CD14-positive monocyte (primary cell): ENCODE data around the gene CADM2. TPM values are rescaled to one million over a fixed set of nuclear protein-coding genes. Genes with fewer than 3 reads are reported as not detected.

Source experiments
- DNase-seq, 3 donors: peaks; one replicate each; pipeline ENCODE4 v3.0.0-alpha.2; 2011 to 2022
- H2AFZ ChIP-seq: 2 replicates; pipeline ENCODE4 v1.6.0; 2012; ENCODE audit warnings: mild to moderate bottlenecking, low read depth, low read length, inconsistent platforms; ENCODE audit not compliant: insufficient read depth, poor library complexity, severe bottlenecking
- H3K27ac ChIP-seq, 2 donors: 1 replicate in 1 of 2; 2 replicates in 1 of 2; pipeline ENCODE4 v1.5.1; 2012 to 2013; ENCODE audit warnings: low read length in 2 of 2, control low read depth in 1 of 2, inconsistent platforms in 1 of 2, low read depth in 1 of 2, mild to moderate bottlenecking in 1 of 2
- H3K27me3 ChIP-seq, 2 donors: one replicate each; pipeline versions ENCODE4 v1.6.0 to v1.6.1; 2011 to 2013; ENCODE audit warnings: low read length in 2 of 2; ENCODE audit not compliant: control insufficient read depth in 2 of 2, insufficient read depth in 2 of 2
- H3K36me3 ChIP-seq, 2 donors: replicated peaks in 1 of 2; 1 replicate in 1 of 2; 2 replicates in 1 of 2; pipeline versions ENCODE4 v1.5.1 to v1.6.1; 2012 to 2013; ENCODE audit warnings: low read length in 2 of 2, control low read depth in 1 of 2, inconsistent platforms in 1 of 2, mild to moderate bottlenecking in 1 of 2; ENCODE audit not compliant: insufficient read depth in 2 of 2, control insufficient read depth in 1 of 2
- H3K4me1 ChIP-seq, 2 donors: 1 replicate in 1 of 2; 2 replicates in 1 of 2; pipeline versions ENCODE4 v1.5.1 to v1.6.1; 2012 to 2013; ENCODE audit warnings: low read length in 2 of 2, control low read depth in 1 of 2, inconsistent platforms in 1 of 2, mild to moderate bottlenecking in 1 of 2, moderate library complexity in 1 of 2; ENCODE audit not compliant: insufficient read depth in 2 of 2, control insufficient read depth in 1 of 2
- H3K4me2 ChIP-seq: replicated peaks from 2 replicates; pipeline ENCODE3; 2012; ENCODE audit warnings: low read length, moderate library complexity, mild to moderate bottlenecking; ENCODE audit not compliant: poor library complexity, severe bottlenecking; ENCODE audit errors: extremely low read depth
- H3K4me3 ChIP-seq, 3 experiments: fragments of 200-600 bp in 1 of 3; sonication (generic) in 1 of 3; replicated peaks in 1 of 3; 1 replicate in 2 of 3; 2 replicates in 1 of 3; pipeline ENCODE4 v1.5.1; 2011 to 2013; ENCODE audit warnings: low read length in 3 of 3, mild to moderate bottlenecking in 3 of 3, control low read depth in 2 of 3, low read depth in 2 of 3, inconsistent platforms in 1 of 3, moderate library complexity in 1 of 3
- H3K79me2 ChIP-seq: 2 replicates; pipeline ENCODE4 v1.6.0; 2012; ENCODE audit warnings: mild to moderate bottlenecking, control low read depth, inconsistent platforms, low read length, moderate library complexity; ENCODE audit not compliant: insufficient read depth
- H3K9ac ChIP-seq: 2 replicates; pipeline ENCODE4 v1.6.0; 2017; ENCODE audit warnings: low read length, mild to moderate bottlenecking; ENCODE audit not compliant: insufficient read depth, poor library complexity, severe bottlenecking
- H3K9me3 ChIP-seq, 2 donors: replicated peaks in 1 of 2; 1 replicate in 1 of 2; 2 replicates in 1 of 2; pipeline versions ENCODE4 v1.5.1 to v1.6.1; 2012 to 2013; ENCODE audit warnings: low read length in 2 of 2, control low read depth in 1 of 2; ENCODE audit not compliant: control insufficient read depth in 1 of 2, insufficient read depth in 1 of 2
- H4K20me1 ChIP-seq: 2 replicates; pipeline ENCODE4 v1.6.0; 2012; ENCODE audit warnings: mild to moderate bottlenecking, low read length, control low read depth, moderate library complexity; ENCODE audit not compliant: insufficient read depth
- H3K27ac Mint-ChIP-seq, 7 donors: one replicate each; pipeline ENCODE4 v1.8.0; 2020; ENCODE audit warnings: mild to moderate bottlenecking in 7 of 7, mixed read lengths in 7 of 7, moderate library complexity in 6 of 7, inconsistent platforms in 2 of 7
- H3K27me3 Mint-ChIP-seq, 3 donors: one replicate each; pipeline ENCODE4 v1.8.0; 2021 to 2022; ENCODE audit warnings: low read depth in 3 of 3, mild to moderate bottlenecking in 3 of 3, mixed read lengths in 3 of 3, moderate library complexity in 3 of 3, inconsistent platforms in 1 of 3
- H3K36me3 Mint-ChIP-seq, 2 donors: one replicate each; pipeline ENCODE4 v1.8.0; 2020; ENCODE audit warnings: mixed read lengths in 2 of 2, inconsistent platforms in 1 of 2, mild to moderate bottlenecking in 1 of 2
- H3K4me1 Mint-ChIP-seq: one replicate; pipeline ENCODE4 v1.8.0; 2020; ENCODE audit warnings: mild to moderate bottlenecking, mixed read lengths
- H3K4me3 Mint-ChIP-seq, 2 donors: one replicate each; pipeline ENCODE4 v1.8.0; 2020; ENCODE audit warnings: mild to moderate bottlenecking in 2 of 2, mixed read lengths in 2 of 2, moderate library complexity in 1 of 2
- H3K9me3 Mint-ChIP-seq, 7 donors: one replicate each; pipeline ENCODE4 v1.8.0; 2020 to 2022; ENCODE audit warnings: mixed read lengths in 7 of 7, mild to moderate bottlenecking in 6 of 7, moderate library complexity in 6 of 7, inconsistent platforms in 2 of 7
- WGBS: methylation state at CpG from one replicate; pipeline ENCODE4 v1.1.5; 2013; ENCODE audit warnings: missing lambda C conversion rate; ENCODE audit not compliant: insufficient coverage; 5-methylcytosine and 5-hydroxymethylcytosine counted together
- intact Hi-C, 2 donors: fragments of 100-400 bp; cut with micrococcal nuclease; formaldehyde crosslinking; loops; one replicate each; pipeline versions ENCODE4 v1.15.0 to v1.15.1; 2023
- polyA plus RNA-seq, 3 donors: library from polyadenylated mRNA; depleted of rRNA in 1 of 3; unstranded in 2 of 3; stranded (reverse) in 1 of 3; fragments of 300-500 nt in 2 of 3; fragments of >200 nt in 1 of 3; fragmentation: Illumina TruSeq in 2 of 3; gene quantifications; 1 replicate in 2 of 3; 2 replicates in 1 of 3; pipeline ENCODE4 v1.2.3, GENCODE V29; 2012 to 2021
- TF ChIP-seq, protein P1 (sequence below): fragments of 200-600 bp; IDR thresholded peaks from one replicate; pipeline ENCODE4 v1.8.0; 2022; ENCODE audit warnings: antibody characterized with exemption, mild to moderate bottlenecking

CADM2 gene
- polyA plus RNA-seq, 3 donors, result not detected

GRCh38 chr3:85535517-85535916 lies 576.7 kb downstream of the CADM2 start:
- no peak overlapping the region for H3K27ac ChIP-seq
- Mint-ChIP-seq H3K27me3 (no peaks in the 10 kb centered on the region), H3K4me1 (no peaks in the 10 kb centered on the region), H3K9me3 (peaks cover 0 to 4% (median 0%) of the 10 kb centered on the region in 7 donors), H3K27ac (no peak overlapping the region), H3K36me3 (no peaks in the 10 kb centered on the region), H3K4me3 (no peak overlapping the region)
- H3K36me3 ChIP-seq, result no peaks in the 10 kb centered on the region
- WGBS, result 13% methylated on average over 2 of the region's 2 CpGs
- H3K4me1 ChIP-seq, result no peaks in the 10 kb centered on the region
- H3K27me3 ChIP-seq, result no peaks in the 10 kb centered on the region
- H4K20me1 ChIP-seq, result no peaks in the 10 kb centered on the region
- H3K4me2 ChIP-seq, result no peak overlapping the region
- intact Hi-C loops, result no loop called here
- H3K9me3 ChIP-seq, result no peaks in the 10 kb centered on the region
- H3K79me2 ChIP-seq, result no peaks in the 10 kb centered on the region
- no peak overlapping the region for H3K4me3 ChIP-seq
- H3K9ac ChIP-seq, result no peak overlapping the region
- no peak overlapping the region for H2AFZ ChIP-seq
- TF ChIP-seq, protein P1, sequence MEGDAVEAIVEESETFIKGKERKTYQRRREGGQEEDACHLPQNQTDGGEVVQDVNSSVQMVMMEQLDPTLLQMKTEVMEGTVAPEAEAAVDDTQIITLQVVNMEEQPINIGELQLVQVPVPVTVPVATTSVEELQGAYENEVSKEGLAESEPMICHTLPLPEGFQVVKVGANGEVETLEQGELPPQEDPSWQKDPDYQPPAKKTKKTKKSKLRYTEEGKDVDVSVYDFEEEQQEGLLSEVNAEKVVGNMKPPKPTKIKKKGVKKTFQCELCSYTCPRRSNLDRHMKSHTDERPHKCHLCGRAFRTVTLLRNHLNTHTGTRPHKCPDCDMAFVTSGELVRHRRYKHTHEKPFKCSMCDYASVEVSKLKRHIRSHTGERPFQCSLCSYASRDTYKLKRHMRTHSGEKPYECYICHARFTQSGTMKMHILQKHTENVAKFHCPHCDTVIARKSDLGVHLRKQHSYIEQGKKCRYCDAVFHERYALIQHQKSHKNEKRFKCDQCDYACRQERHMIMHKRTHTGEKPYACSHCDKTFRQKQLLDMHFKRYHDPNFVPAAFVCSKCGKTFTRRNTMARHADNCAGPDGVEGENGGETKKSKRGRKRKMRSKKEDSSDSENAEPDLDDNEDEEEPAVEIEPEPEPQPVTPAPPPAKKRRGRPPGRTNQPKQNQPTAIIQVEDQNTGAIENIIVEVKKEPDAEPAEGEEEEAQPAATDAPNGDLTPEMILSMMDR, result no peak
- no peak for DNase-seq

DNA sequence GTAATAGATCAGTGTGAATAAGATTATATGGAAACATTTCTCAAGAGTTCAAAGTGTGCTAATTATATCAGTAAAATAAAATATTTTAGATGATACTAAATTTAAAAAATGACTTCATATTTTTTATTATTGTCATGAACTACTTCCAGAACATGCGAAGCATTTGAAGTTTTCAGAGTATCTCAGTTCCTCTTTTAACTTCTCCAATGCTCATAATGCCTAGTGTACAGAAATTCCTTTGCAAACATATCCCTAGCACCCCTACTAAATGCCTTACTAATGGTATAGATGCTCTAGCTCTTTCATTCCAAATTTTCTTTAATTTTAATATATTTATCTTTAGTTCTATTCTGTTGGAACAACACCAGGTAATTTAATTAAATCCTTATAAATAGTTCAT lies 580.4 kb downstream of the CADM2 start:
- no CpG with 5 or more reads among the region's 1 CpG for WGBS
- Histone ChIP-seq H2AFZ (no peak overlapping the region), H3K79me2 (no peaks in the 10 kb centered on the region), H3K4me2 (no peak overlapping the region), H3K9ac (no peak overlapping the region), H3K4me3 (no peak overlapping the region), H4K20me1 (no peaks in the 10 kb centered on the region), H3K9me3 (peaks cover 0 to 2% of the 10 kb centered on the region in 2 donors), H3K27me3 (no peaks in the 10 kb centered on the region), H3K4me1 (no peaks in the 10 kb centered on the region), H3K36me3 (no peaks in the 10 kb centered on the region), H3K27ac (no peak overlapping the region)
- no peaks in the 10 kb centered on the region for H3K27me3 Mint-ChIP-seq
- no peak for DNase-seq
- H3K4me1 Mint-ChIP-seq, result no peaks in the 10 kb centered on the region
- no peak overlapping the region for H3K4me3 Mint-ChIP-seq
- H3K27ac Mint-ChIP-seq, result no peak overlapping the region
- H3K36me3 Mint-ChIP-seq, result no peaks in the 10 kb centered on the region
- H3K9me3 Mint-ChIP-seq, result no peaks in the 10 kb centered on the region
- TF ChIP-seq, protein P1, result no peak
- intact Hi-C loops, result no loop called here
